Fibroblast of pulmonary artery (primary cell): ENCODE data around the gene NKD1.

Experiments
- DNase-seq: peaks from one replicate; pipeline ENCODE4 v3.0.0-alpha.2; 2010; ENCODE audit warnings: low read depth
- H3K4me3 ChIP-seq: replicated peaks from 2 replicates; pipeline ENCODE4 v1.5.1; 2011; ENCODE audit warnings: low read depth, mild to moderate bottlenecking, control low read depth, low read length, moderate library complexity
- TF ChIP-seq, protein P1 (sequence below): IDR thresholded peaks from 2 replicates; pipeline ENCODE4 v1.5.1; 2011; ENCODE audit warnings: mild to moderate bottlenecking, control low read depth, low read length, inconsistent platforms; ENCODE audit errors: missing control alignments

The NKD1 gene

DNA sequence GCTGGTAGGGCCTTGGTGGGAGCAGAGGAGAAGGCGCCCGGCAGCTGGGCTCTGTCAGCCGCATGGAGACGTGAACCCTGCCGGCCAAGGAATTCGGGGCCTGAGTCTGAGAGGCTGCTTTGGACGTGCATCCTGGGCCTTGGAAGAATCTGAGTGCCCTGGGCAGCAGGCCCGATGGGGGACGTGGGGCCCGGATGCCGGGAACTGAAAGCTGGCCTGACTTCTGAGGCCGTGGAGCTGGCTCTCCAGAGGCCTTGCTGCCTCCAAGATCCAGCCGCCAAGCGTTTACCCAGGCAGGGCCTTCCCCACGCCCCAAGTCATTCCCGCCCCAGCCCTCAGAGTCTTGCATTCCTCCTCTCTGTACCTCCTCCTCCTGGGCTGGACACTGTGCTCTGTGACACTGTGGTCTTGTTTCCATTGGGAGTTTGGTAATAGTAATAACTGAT, 37.2 kb downstream of the NKD1 start:
- DNase-seq: peak; percentile 14
- H3K4me3 ChIP-seq: no peak overlapping the region
- TF ChIP-seq, protein P1, sequence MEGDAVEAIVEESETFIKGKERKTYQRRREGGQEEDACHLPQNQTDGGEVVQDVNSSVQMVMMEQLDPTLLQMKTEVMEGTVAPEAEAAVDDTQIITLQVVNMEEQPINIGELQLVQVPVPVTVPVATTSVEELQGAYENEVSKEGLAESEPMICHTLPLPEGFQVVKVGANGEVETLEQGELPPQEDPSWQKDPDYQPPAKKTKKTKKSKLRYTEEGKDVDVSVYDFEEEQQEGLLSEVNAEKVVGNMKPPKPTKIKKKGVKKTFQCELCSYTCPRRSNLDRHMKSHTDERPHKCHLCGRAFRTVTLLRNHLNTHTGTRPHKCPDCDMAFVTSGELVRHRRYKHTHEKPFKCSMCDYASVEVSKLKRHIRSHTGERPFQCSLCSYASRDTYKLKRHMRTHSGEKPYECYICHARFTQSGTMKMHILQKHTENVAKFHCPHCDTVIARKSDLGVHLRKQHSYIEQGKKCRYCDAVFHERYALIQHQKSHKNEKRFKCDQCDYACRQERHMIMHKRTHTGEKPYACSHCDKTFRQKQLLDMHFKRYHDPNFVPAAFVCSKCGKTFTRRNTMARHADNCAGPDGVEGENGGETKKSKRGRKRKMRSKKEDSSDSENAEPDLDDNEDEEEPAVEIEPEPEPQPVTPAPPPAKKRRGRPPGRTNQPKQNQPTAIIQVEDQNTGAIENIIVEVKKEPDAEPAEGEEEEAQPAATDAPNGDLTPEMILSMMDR: no peak

DNA sequence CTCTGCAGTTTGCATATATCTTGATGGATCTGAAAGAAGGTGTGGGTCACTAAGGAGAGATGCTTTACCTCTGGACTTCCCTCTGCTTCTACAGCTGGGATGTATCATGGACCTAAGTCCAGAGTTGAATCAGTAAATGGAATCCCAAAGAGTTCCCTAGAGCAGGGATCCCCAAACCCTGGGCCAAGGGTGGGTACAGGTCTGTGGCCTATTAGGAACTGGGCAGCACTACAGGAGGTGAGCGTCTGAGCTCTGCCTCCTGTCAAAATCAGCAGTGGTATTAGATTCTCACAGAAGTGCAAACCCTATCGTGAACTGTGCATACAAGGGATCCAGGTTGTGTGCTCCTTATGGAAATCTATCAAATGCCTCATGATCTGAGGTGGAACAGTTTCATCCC, 39.3 kb downstream of the NKD1 start:
- DNase-seq: no peak
- TF ChIP-seq, protein P1: no peak
- H3K4me3 ChIP-seq: no peak overlapping the region

DNA sequence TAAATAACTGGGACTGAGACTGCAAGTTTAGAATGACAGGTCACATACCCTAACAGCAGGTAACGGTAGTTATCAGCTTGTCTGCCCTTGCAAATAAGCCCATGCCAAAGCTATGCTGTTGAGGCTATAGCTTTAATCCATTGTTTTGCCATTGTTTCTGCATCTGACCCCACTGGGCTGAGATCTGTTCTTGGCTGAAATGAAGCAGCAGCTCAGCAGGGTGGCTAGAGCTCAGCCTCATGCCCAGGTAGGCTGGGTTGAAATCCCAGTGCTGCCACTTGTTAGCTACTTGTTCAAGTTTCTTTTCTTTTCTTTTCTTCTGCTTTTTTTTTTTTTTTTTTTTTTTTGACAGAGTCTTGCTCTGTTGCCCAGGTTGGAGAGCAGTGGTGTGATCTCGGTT, 40.1 kb downstream of the NKD1 start:
- TF ChIP-seq, protein P1: no peak
- DNase-seq: no peak
- no peak overlapping the region for H3K4me3 ChIP-seq

DNA sequence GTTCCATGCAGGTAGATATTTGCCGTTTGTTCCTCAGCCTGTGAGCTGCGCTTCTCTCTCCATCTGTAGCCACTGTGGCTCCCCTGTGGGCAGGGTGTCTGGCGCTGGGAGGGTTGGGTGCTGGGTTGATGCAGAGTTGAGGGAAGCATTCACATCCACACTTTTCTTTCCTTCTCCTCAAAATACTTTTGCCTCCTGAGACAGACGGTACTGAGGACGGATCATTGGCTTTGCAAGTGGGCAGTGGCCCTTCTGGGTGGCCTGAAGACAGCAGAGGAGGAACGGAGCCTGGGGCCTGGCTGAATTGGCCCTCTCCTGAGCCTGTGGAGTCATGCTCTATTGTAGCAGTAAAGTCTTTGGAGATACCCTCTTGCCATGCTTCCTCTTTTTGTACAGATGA, 43.0 kb downstream of the NKD1 start:
- no peak overlapping the region for H3K4me3 ChIP-seq
- DNase-seq: no peak
- TF ChIP-seq, protein P1: no peak

DNA sequence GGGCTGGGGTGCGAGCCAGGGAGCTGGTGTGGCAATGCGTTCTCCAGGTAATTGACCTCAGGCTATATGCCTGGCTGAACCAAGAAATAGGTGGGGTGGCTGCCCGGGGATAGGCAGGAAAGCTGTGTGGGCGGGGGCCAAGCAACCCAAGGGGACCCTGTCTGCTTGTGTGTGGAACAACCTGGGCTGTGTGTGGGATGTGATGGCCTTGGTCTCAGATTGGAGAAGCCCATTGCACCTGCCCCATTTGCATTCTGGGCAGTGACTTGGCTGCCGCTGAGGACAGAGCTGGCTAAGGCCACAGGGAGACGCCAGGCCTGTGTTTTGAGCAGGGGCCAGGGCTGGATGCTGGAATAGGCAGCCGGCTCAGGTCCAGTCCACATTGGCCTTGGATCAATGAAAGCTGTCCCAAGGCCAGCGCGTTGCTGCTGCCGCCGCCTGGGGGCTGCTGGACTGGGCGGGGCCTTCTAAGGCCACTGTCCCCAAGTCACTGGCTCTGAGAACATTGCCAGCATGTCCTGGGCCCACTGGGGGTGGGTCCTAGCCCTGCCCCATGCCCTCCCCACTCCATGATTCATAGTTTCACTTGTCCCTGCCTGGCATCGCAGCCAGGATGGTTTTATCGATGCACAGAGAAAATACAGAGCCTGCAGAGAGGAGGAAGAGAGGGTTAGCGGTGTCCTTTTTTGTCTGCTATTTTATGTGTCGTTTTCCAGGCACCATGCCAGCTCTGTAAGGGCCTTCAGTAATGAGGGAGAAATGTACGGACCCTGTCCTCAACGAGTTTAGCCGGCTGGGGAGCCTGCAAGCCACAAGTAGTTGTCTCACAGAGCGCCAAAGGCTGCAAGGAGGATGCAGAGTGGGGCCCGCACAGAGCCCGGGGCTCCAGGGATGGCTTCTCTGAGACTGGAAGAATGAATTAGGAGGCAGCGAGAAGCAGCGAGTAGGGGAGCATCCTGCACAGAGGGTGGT, 43.9 kb downstream of the NKD1 start:
- no peak for DNase-seq
- TF ChIP-seq, protein P1: no peak
- no peak overlapping the region for H3K4me3 ChIP-seq

DNA sequence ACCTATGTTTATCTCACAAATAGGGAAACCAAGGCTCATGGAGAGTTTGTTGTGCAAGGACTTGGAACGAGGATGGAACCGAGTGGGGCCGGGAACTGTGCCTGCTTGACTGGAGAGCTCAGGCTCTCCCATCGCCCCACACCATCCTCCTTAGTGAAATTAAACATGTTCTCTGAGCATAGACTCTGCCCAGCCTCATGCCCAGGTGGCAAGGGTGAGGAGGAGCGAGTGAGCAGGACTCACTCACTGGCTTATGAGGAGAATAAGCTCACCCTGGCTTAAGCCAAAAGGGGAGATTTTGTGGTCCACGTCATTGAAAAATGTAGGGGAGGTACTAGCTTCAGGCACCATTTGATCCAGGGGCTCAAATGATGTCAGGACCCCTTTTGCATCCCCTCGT, 44.8 kb downstream of the NKD1 start:
- no peak for DNase-seq
- no peak overlapping the region for H3K4me3 ChIP-seq
- TF ChIP-seq, protein P1: no peak
